ENCODE data around the gene DNAH11. TPM values are rescaled to one million over a fixed set of nuclear protein-coding genes. Genes with fewer than 3 reads are reported as not detected.
A peak's percentile ranks its signal among the peaks of the same experiment; 100 is the strongest.

Gene DNAH11
- total and polyA plus RNA-seq, 8 donors, result 0.46 to 3.8 (median 1.1) TPM

DNA sequence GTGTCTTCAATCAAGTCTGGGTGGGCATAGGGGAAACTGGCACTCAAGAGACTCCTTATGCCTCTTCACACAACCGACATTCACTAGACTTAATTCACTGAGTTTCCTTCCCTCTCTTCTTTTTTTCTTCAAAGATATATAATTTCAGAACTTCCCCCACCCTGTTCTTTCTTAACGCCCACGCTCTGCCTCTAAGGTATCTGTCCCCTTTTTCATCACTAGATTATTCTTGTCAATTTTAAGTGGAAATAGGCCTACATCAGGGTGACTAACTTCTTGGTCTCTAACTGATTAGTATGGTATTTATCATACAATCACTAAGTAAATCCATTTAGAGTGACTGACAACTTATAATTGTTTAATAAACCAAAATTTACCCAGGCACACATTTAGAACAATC is 276.2 kb downstream of the DNAH11 start:
- H3K9me3 ChIP-seq, result no peaks in the 10 kb centered on the region
- no peak overlapping the region for H3K4me3 ChIP-seq
- H3K27me3 ChIP-seq, result no peaks in the 10 kb centered on the region
- no peak overlapping the region for H3K27ac ChIP-seq
- WGBS, 2 donors, result 76 to 86% methylated on average over 3 of the region's 3 CpGs
- no peak for ATAC-seq
- H3K36me3 ChIP-seq, result no peaks in the 10 kb centered on the region
- intact Hi-C loops (cut with DNase I), result no loop called here
- no peak for DNase-seq
- FAIRE-seq, result no peak
- TF ChIP-seq, protein P1, sequence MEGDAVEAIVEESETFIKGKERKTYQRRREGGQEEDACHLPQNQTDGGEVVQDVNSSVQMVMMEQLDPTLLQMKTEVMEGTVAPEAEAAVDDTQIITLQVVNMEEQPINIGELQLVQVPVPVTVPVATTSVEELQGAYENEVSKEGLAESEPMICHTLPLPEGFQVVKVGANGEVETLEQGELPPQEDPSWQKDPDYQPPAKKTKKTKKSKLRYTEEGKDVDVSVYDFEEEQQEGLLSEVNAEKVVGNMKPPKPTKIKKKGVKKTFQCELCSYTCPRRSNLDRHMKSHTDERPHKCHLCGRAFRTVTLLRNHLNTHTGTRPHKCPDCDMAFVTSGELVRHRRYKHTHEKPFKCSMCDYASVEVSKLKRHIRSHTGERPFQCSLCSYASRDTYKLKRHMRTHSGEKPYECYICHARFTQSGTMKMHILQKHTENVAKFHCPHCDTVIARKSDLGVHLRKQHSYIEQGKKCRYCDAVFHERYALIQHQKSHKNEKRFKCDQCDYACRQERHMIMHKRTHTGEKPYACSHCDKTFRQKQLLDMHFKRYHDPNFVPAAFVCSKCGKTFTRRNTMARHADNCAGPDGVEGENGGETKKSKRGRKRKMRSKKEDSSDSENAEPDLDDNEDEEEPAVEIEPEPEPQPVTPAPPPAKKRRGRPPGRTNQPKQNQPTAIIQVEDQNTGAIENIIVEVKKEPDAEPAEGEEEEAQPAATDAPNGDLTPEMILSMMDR (IDR thresholded peaks at IDR 0.05), result no peak
- H3K4me1 ChIP-seq, result no peaks in the 10 kb centered on the region

DNA sequence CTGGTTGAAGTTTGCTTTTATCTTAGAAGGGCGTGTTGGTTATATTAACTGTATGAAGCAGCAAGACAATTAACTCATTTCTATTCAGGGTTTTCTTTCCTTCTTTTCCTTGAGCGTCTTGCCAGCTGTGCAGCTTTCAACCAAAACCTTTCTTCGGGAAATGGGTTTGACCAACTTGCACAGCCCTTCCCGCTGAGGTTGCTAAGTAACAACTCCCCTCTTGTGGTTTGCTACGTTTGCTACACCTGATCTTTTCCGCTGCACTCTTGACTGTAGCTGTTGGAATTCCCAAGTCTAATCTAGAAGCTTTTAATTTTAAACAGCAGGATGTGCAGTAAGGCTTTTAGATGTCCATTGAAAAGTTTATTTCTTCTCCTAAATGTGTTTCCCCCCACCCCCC is 286.0 kb downstream of the DNAH11 start:
- Histone ChIP-seq H3K36me3 (no peaks in the 10 kb centered on the region), H3K4me3 (no peak overlapping the region), H3K4me1 (no peaks in the 10 kb centered on the region), H3K27me3 (no peaks in the 10 kb centered on the region), H3K27ac (no peak overlapping the region), H3K9me3 (no peaks in the 10 kb centered on the region)
- TF ChIP-seq, protein P1 (IDR thresholded peaks at IDR 0.05), result no peak
- ATAC-seq (peak in 3 of 4 donors; percentile 14 to 47 (median 43)), DNase-seq (no peak), FAIRE-seq (no peak)
- intact Hi-C loops (cut with DNase I), result no loop called here
- WGBS, 2 donors, result 24 to 27% methylated on average over 6 of the region's 6 CpGs

DNA sequence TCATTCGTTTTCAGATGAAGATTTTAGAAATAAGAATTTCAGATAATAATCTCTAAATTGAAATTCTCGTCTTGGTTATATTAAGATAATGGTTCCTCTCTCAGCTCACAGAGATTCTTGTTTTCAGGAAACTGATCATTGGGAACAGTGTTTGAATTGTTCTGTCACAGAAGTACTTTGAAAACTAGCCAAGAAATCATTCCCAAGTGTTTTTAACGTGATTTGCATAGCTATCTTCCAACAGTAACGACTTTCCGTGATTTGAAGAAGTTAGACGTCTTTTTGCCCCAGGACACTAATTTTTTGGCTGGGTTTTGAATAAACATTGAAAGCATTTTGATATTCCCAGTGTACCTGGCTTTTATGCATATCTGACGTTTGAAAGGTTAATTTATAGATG is 286.9 kb downstream of the DNAH11 start:
- TF ChIP-seq, protein P1 (IDR thresholded peaks at IDR 0.05), result no peak
- intact Hi-C loops (cut with DNase I), result no loop called here
- ATAC-seq, result no peak
- H3K36me3 ChIP-seq, result no peaks in the 10 kb centered on the region
- no peaks in the 10 kb centered on the region for H3K4me1 ChIP-seq
- H3K4me3 ChIP-seq, result no peak overlapping the region
- no peak overlapping the region for H3K27ac ChIP-seq
- H3K27me3 ChIP-seq, result no peaks in the 10 kb centered on the region
- FAIRE-seq, result no peak
- H3K9me3 ChIP-seq, result no peaks in the 10 kb centered on the region
- 31 to 49% methylated on average over 7 of the region's 7 CpGs for WGBS, 2 donors
- DNase-seq, result no peak

DNA sequence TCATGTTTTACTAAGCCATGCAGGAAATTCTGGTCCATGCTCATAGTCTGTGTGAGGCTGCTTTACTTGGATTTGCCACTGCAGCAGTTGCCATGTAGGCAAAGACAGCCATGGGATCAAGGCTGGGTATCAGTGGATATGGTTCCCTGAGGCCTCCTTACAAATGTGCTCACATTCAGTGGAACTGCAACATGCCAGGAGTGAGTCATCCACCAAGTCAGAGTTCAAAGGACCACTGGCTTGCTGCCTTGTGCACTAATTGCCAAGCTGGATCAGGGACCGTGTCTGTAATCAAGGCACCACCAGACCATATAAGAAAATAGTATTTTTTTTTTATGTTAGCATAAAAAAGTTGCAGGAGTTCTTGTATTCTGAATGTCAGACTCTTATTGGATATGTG is 301.9 kb downstream of the DNAH11 start:
- FAIRE-seq (no peak), ATAC-seq (no peak), DNase-seq (no peak)
- Histone ChIP-seq H3K4me3 (no peak overlapping the region), H3K27ac (no peak overlapping the region), H3K4me1 (no peaks in the 10 kb centered on the region), H3K27me3 (no peaks in the 10 kb centered on the region), H3K9me3 (no peaks in the 10 kb centered on the region), H3K36me3 (no peaks in the 10 kb centered on the region)
- intact Hi-C loops (cut with DNase I), result no loop called here
- TF ChIP-seq, protein P1 (IDR thresholded peaks at IDR 0.05), result no peak
- 69 to 79% methylated on average over 1 of the region's 1 CpG for WGBS, 2 donors

DNA sequence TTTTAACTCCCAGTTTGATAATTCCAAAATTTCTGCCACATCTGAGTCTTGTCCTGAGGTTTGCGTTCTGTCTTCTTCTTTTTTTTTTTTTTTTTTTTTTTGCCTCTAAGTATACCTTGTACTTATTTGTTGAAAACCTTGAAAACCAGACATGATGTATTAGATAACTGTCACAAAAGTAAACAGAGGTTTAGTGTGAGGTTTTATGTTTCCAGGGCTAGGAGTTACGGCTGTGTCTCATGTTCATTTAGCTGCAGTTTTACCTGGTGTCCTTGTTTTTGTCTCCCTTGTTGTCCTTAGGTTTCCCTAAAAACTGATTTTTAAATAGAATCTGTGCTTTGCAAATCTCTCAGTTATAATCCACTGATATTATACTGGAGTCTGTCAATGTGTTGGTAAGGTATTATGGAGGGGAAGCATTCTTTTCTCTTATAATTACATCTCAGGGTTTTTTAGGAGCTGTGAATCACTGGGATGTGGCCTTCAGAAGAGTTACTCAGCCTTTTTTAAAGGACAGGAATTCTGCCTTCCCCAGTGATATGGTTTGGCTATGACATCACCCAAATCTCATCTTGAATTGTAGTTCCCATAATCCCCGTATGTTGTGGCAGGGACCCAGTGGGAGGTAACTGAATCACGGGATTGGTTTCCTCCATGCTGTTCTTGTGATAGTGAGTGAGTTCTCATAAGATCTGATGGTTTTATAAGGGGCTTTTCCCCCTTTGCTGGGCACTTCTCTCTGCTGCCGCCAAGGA is 307.9 kb downstream of the DNAH11 start:
- Histone ChIP-seq H3K27me3 (no peaks in the 10 kb centered on the region), H3K4me3 (no peak overlapping the region), H3K9me3 (no peaks in the 10 kb centered on the region), H3K36me3 (no peaks in the 10 kb centered on the region), H3K27ac (no peak overlapping the region), H3K4me1 (no peaks in the 10 kb centered on the region)
- DNase-seq (no peak), FAIRE-seq (no peak), ATAC-seq (no peak)
- intact Hi-C loops (cut with DNase I), result no loop called here
- WGBS, 2 donors, result 73 to 75% methylated on average over 5 of the region's 5 CpGs
- TF ChIP-seq, protein P1 (IDR thresholded peaks at IDR 0.05), result no peak

Measured in pancreas (tissue), 10 donors.